ENCODE measurements around the gene CRTAP.
"Not testable (repeated sequence)": the region's sequence is repeated elsewhere in the genome, so short reads cannot be mapped to it uniquely, and the experiment has no call there.

Gene CRTAP

DNA sequence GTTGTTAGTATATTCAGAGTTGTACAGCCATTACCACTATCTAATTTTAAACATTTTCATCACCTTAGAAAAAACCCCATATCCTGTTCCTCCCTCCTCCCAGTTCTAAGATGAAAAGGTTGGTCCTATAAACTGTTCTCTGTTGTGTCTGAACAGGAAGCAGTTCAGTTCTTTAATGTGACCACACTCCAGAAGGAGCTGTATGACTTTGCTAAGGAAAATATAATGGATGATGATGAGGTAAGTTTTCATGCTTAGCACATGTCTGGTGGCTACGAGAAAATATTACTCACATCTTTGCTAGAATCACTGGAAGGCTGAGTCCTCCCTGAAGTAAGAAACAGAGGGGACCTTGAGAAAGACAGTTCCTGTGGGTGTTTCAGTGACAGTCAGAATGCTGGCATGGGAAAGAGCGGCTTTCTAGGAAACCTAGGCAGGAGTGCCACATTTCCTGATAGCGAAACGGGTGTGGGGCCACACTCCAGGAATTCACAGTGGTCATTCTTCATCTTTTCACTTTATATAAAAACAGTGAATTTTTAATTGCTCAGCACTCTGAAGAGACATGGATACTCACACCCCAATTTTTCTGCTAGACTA, 20.3 kb downstream of the CRTAP start:
- Histone ChIP-seq H3K9me2 (replicated peaks; ENCODE audit: low read depth, low read length) (no peaks in the 10 kb centered on the region), H3K4me1 (ENCODE audit: insufficient read depth, low read length, poor library complexity, severe bottlenecking) (peaks cover 15% of the 10 kb centered on the region), H3K9ac (ENCODE audit: low read depth, low read length, poor library complexity, severe bottlenecking) (no peak overlapping the region), H4K20me1 (ENCODE audit: insufficient read depth, low read length, poor library complexity, severe bottlenecking) (peaks cover 6% of the 10 kb centered on the region), H2AFZ (ENCODE audit: low read length) (no peak overlapping the region), H3F3A (ENCODE audit: low read depth) (0 out of 2 replicates have a peak, but pooled peaks cover 3% of the 10 kb centered on the region), H3K9me3 (ENCODE audit: insufficient read depth, low read depth, low read length) (no peaks in the 10 kb centered on the region; the same call in 1 of the 2 replicates), H3K4me2 (ENCODE audit: low read depth, low read length, poor library complexity, severe bottlenecking) (peak overlapping the region; percentile 10), H3K27me3 (ENCODE audit: insufficient read depth, low read length, poor library complexity, severe bottlenecking) (no peaks in the 10 kb centered on the region), H3K79me2 (ENCODE audit: insufficient read depth, low read length) (no peaks in the 10 kb centered on the region), H3K4me3 (ENCODE audit: low read length, poor library complexity, severe bottlenecking) (no peak overlapping the region), H3K36me3 (ENCODE audit: insufficient read depth, low read length) (peaks cover 30% of the 10 kb centered on the region)
- no peak for TF ChIP-seq EZH2phosphoT487 (IDR thresholded peaks at IDR 0.05; ENCODE audit: borderline replicate concordance)
- TF ChIP-seq, protein P1, sequence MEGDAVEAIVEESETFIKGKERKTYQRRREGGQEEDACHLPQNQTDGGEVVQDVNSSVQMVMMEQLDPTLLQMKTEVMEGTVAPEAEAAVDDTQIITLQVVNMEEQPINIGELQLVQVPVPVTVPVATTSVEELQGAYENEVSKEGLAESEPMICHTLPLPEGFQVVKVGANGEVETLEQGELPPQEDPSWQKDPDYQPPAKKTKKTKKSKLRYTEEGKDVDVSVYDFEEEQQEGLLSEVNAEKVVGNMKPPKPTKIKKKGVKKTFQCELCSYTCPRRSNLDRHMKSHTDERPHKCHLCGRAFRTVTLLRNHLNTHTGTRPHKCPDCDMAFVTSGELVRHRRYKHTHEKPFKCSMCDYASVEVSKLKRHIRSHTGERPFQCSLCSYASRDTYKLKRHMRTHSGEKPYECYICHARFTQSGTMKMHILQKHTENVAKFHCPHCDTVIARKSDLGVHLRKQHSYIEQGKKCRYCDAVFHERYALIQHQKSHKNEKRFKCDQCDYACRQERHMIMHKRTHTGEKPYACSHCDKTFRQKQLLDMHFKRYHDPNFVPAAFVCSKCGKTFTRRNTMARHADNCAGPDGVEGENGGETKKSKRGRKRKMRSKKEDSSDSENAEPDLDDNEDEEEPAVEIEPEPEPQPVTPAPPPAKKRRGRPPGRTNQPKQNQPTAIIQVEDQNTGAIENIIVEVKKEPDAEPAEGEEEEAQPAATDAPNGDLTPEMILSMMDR (conservative IDR thresholded peaks at IDR 0.05; ENCODE audit: low read length), result no peak

DNA sequence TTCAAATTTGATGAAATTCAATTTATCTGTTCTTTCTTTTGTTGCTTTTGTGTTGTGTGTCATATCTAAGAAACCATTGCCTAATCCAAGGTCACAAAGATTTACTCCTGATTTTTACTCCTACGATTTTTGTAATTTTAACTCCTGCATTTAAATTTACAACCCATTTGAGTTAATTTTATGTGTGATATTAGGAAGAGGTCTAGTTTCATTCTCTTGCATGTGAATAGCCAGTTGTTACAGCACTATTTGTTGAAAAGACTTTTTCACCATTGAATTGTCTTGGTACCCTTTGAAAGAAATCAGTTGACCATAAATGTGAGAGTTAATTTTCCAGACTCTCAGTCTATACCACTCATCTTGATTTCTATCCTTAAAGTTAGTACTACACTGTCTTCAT, 23.9 kb downstream of the CRTAP start:
- no peaks in the 10 kb centered on the region for H3K79me2 ChIP-seq (ENCODE audit: insufficient read depth, low read length)
- H3K9ac ChIP-seq (ENCODE audit: low read depth, low read length, poor library complexity, severe bottlenecking), result no peak overlapping the region
- H3K27me3 ChIP-seq (ENCODE audit: insufficient read depth, low read length, poor library complexity, severe bottlenecking), result no peaks in the 10 kb centered on the region
- H3F3A ChIP-seq (ENCODE audit: low read depth), result 0 out of 2 replicates have a peak, but pooled peaks cover 3% of the 10 kb centered on the region
- no peak overlapping the region for H3K4me2 ChIP-seq (ENCODE audit: low read depth, low read length, poor library complexity, severe bottlenecking)
- peaks cover 32% of the 10 kb centered on the region for H3K36me3 ChIP-seq (ENCODE audit: insufficient read depth, low read length)
- H3K4me1 ChIP-seq (ENCODE audit: insufficient read depth, low read length, poor library complexity, severe bottlenecking), result peaks cover 15% of the 10 kb centered on the region
- TF ChIP-seq EZH2phosphoT487 (IDR thresholded peaks at IDR 0.05; ENCODE audit: borderline replicate concordance), result no peak
- TF ChIP-seq, protein P1 (conservative IDR thresholded peaks at IDR 0.05; ENCODE audit: low read length), result no peak
- peaks cover 6% of the 10 kb centered on the region for H4K20me1 ChIP-seq (ENCODE audit: insufficient read depth, low read length, poor library complexity, severe bottlenecking)
- H3K9me3 ChIP-seq (ENCODE audit: insufficient read depth, low read depth, low read length), result no peaks in the 10 kb centered on the region; the same call in 1 of the 2 replicates
- no peak overlapping the region for H2AFZ ChIP-seq (ENCODE audit: low read length)
- no peaks in the 10 kb centered on the region for H3K9me2 ChIP-seq (replicated peaks; ENCODE audit: low read depth, low read length)
- H3K4me3 ChIP-seq (ENCODE audit: low read length, poor library complexity, severe bottlenecking), result no peak overlapping the region

DNA sequence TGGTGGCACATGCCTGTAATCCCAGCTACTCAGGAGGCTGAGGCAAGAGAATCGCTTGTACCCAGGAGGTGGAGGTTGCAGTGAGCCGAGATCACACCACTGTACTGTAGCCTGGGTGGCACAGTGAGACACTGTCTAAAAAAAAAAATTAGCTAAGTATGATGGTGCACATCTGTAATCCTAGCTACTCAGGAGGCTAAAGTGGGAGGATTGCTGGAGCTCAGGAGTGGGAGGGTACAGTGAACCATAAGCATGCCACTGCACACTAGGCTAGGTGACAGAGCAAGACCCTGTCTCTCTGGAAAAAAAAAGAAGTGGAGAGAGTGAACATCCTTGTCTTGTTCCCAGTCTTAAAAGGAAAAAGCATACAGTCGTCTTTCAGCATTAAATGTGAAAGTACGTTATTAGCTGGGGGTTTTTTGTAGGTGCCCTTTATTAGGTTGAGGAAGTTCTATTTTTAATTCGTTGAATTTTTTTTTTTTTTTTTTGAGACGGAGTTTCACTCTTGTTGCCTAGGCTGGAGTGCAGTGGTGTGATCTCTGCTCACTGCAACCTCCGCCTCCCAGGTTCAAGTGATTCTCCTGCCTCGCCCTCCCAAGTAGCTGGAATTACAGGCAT, 25.3 kb downstream of the CRTAP start:
- not testable (repeated sequence) for H2AFZ ChIP-seq (ENCODE audit: low read length); H3K79me2 ChIP-seq (ENCODE audit: insufficient read depth, low read length); H3K9me2 ChIP-seq (replicated peaks; ENCODE audit: low read depth, low read length); H3K9ac ChIP-seq (ENCODE audit: low read depth, low read length, poor library complexity, severe bottlenecking); H3K9me3 ChIP-seq (ENCODE audit: insufficient read depth, low read depth, low read length); H4K20me1 ChIP-seq (ENCODE audit: insufficient read depth, low read length, poor library complexity, severe bottlenecking); H3K4me2 ChIP-seq (ENCODE audit: low read depth, low read length, poor library complexity, severe bottlenecking); H3K27me3 ChIP-seq (ENCODE audit: insufficient read depth, low read length, poor library complexity, severe bottlenecking); H3F3A ChIP-seq (ENCODE audit: low read depth); H3K4me1 ChIP-seq (ENCODE audit: insufficient read depth, low read length, poor library complexity, severe bottlenecking); H3K4me3 ChIP-seq (ENCODE audit: low read length, poor library complexity, severe bottlenecking)
- peaks cover 39% of the 10 kb centered on the region for H3K36me3 ChIP-seq (ENCODE audit: insufficient read depth, low read length)

DNA sequence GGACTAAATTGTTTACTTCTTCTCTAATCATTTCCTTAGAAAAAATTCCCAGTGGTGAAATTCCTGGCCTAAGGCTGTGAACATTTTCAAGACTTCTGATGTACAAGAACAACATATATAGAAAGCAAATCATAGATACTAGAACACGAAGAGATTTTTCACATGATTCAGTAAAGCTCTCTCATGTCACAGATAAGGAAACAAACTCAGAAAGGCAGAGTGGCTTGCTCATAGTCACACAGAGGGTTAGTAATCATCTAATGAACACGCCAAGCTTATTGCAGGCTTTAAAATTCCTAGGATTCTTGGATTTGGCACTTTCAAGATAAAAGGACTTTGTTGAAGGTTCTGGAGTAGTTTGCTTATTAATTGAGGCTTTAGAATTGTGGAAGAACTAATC, 26.2 kb downstream of the CRTAP start:
- Histone ChIP-seq H4K20me1 (ENCODE audit: insufficient read depth, low read length, poor library complexity, severe bottlenecking) (no peaks in the 10 kb centered on the region), H3K79me2 (ENCODE audit: insufficient read depth, low read length) (no peaks in the 10 kb centered on the region), H3K4me3 (ENCODE audit: low read length, poor library complexity, severe bottlenecking) (no peak overlapping the region), H3K9ac (ENCODE audit: low read depth, low read length, poor library complexity, severe bottlenecking) (no peak overlapping the region), H3K36me3 (ENCODE audit: insufficient read depth, low read length) (peaks cover 33% of the 10 kb centered on the region), H3K27me3 (ENCODE audit: insufficient read depth, low read length, poor library complexity, severe bottlenecking) (no peaks in the 10 kb centered on the region), H3F3A (ENCODE audit: low read depth) (no peaks in the 10 kb centered on the region), H3K9me2 (replicated peaks; ENCODE audit: low read depth, low read length) (no peaks in the 10 kb centered on the region), H2AFZ (ENCODE audit: low read length) (no peak overlapping the region), H3K9me3 (ENCODE audit: insufficient read depth, low read depth, low read length) (no peaks in the 10 kb centered on the region; the same call in 1 of the 2 replicates), H3K4me1 (ENCODE audit: insufficient read depth, low read length, poor library complexity, severe bottlenecking) (no peaks in the 10 kb centered on the region), H3K4me2 (ENCODE audit: low read depth, low read length, poor library complexity, severe bottlenecking) (no peak overlapping the region)
- TF ChIP-seq, protein P1 (conservative IDR thresholded peaks at IDR 0.05; ENCODE audit: low read length), result no peak
- no peak for TF ChIP-seq EZH2phosphoT487 (IDR thresholded peaks at IDR 0.05; ENCODE audit: borderline replicate concordance)
